Retina (tissue), 1 donor: ENCODE measurements around the gene ADIRF.
"Not testable (repeated sequence)": the region's sequence is repeated elsewhere in the genome, so short reads cannot be mapped to it uniquely, and the experiment has no call there.

Experiments
- DNase-seq: peaks from one replicate; pipeline ENCODE4 v3.0.0-alpha.2; 2016

ADIRF gene

GRCh38 chr10:86946213-86947155 lies 21.8 kb upstream of the ADIRF start:
- DNase-seq = no peak

GRCh38 chr10:86947806-86948205 lies 20.5 kb upstream of the ADIRF start:
- not testable (repeated sequence) for DNase-seq

DNA sequence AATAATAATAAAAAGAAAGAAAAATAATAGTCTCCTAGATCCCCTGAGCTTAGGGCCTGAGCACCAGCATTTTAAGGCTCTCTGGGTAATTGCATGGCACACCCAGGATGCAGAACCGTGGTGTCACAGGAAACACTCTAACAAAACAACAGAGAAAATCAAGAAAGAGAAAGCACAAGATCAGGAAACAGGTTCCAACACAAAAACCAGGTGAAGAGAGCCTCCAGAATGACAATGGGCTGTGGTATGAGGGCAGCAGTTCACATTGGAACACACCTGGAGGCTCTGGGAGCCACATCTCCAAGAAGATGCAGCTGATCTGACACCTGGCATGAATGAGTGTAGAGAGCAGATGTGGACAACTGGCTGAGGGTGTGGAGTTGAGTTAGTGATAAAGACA lies 17.9 kb upstream of the ADIRF start:
- no peak for DNase-seq

- no peak for DNase-seq
Measured at GRCh38 chr10:86951184-86951761, 17.0 kb upstream of the ADIRF start.

GRCh38 chr10:86952106-86952505 lies 16.2 kb upstream of the ADIRF start:
- DNase-seq = no peak

DNA sequence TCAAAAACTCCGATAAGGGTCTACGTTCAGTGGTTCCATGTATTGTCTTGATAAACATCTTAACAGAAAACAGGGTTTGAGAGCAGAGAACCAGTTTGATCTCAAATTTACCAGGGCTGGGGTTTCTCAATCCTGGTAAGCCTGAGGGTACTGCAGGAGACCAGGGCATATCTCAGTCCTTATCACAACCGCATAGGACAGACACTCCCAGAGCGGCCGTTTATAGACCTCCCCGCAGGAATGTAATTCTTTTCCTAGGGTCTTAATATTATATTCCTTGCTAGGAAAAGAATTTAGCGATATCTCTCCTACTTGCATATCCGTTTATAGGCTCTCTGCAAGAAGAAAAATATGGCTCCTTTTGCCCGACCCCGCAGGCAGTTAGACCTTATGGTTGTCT lies 15.6 kb upstream of the ADIRF start:
- not testable (repeated sequence) for DNase-seq

DNA sequence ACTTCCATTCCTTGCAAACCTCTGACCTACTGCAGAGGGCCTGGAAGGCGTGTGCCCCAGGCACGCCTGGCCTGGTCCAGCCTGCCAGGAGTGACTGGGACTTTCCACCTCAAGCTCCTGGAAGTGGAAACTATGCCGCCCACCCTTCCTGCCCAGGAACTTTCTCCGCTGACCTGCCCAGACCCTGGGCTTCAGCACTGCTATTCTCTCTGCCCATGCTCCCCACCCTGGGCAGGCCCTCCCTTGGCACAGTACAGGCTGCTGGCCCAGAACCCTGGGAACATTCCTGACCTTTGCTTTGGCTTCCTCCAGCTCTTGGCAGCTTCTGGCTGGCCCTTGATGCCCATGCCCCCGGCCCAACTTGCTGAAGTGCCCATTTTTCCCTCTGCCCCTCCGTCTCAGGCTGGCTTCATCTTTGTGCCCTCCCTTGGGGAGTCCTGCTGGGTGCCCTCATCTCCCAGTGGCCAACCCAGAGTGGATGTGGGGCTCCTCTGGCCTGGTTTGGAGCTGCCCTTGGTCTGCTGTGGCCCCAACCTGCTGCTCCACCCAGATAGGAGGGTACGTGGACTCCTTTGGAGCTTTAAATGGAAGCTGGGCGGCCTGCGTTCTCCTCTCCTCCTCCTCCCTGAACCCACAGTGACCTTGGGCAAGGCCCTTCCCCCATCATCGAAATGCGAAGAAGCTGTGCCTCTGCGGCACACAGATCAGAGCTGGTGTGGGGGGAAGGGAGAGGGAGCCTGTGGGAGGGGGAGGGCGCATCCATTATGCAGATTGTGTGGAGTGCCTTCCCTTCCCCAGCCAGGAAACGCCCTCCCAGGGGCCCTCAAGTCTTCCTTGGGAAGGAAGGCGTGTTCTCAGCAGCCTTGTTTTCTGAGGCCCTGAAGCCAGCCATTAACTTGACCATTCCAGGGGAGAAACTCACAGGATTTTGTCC lies 14.3 kb upstream of the ADIRF start:
- peak; percentile 79 for DNase-seq

DNA sequence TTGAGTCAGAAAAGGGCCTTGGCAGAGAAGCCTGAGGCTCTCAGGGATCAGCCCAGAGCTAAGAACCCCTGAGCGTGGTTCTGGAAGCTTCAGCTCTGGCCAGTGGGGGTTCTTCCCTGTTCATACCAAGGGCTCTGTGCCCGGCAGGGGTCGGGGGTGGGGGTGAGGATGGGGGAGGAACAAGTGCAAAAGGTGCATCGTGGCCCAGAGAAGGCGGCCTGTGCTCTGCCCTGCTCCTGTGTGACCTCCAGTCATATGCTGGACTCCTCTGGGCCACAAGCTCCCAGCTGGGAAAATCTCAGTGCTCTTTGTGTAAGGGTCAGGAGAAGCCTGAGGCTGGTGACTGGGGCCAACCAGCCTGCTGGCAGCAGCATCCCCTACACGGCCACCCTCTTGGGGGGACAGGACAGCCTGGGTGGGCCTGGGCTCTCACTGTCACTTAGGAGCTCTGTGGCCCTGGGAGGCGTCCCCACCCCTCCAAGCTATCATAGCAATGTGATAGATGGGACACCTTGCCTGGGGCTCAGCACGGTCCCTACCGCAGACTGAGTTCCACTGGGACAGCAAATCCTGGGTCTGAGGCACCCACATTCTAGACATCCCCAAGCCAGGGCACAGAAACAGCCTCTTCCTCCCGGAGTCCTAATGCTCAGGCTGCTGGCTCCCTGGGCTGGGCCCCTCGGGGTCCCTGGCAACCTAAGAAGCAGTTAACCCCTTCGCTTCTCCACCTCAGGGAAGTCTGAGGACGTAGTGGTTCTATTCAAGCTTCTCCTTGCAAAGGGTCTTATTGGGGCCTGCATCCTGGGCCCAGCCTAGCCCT lies 13.4 kb upstream of the ADIRF start:
- no peak for DNase-seq

- no peak for DNase-seq
Measured at GRCh38 chr10:86955501-86956194, 12.6 kb upstream of the ADIRF start.

- DNase-seq = no peak
Measured at GRCh38 chr10:86956195-86956847, 12.0 kb upstream of the ADIRF start.

DNA sequence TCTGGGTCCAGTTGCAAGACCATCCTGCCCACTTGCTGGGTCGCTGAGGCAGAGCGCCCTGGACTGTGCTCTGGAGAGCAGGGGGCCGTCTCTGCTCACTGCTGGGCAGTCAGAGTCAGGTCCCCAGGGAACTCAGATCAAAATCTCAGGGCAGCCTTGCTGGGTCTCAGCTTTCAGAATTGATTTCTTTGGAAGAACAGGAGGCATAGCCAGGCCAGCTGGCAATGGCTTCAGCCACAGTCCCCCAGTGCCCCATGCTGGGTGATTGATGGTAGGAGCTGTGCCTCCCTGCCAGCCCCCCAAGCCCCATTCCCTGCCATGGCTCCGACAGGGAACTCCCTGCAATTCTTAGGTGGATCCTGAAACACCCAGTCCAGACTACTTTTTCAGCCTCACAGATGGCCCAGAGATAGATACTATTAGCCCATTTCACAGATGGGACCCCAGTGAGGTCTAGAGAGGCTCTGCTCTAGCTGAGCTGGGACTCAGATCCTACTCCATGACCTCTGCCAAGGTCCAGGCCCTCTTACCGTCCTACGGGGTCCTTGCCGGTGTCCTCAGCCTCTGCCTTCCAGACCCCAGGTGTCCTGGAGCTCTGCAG lies 11.3 kb upstream of the ADIRF start:
- DNase-seq = no peak

DNA sequence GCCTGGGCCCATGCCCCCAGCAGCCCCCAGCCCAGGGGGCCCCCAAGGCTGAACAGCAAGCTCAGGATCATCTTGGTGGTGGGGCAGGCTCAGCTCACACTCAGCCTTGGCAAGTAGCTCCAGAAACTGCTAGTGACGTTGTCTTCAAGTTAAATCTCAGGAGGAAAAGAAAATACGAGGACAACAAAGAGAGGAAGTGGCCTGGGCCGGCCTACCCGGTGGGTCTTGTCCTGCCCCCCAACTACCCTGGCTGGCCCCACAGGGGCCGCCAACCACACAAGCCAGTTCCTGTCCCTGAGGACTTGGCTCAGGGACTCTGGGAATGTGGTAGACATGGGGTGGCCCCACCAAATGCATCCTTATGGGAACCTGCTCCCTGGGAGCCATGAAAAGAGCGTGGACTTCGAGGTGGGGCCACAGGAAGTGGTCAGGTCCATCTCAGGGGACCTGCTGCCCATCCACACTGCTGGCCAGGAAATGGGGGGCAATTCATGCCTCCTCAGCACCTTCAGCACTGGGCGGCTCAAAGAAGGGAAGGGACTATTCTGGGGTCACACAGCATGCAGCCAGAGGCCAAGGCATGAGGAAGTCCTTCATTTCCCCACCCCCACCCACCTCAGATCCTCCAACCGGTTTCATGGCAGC lies 10.7 kb upstream of the ADIRF start, which contains the start of gene MMRN2:
TSS of gene MMRN2 (minus strand) at position 145 of the 645 bp plus-strand sequence. CDS start at position 71, 74 bp downstream.
- no peak for DNase-seq

DNA sequence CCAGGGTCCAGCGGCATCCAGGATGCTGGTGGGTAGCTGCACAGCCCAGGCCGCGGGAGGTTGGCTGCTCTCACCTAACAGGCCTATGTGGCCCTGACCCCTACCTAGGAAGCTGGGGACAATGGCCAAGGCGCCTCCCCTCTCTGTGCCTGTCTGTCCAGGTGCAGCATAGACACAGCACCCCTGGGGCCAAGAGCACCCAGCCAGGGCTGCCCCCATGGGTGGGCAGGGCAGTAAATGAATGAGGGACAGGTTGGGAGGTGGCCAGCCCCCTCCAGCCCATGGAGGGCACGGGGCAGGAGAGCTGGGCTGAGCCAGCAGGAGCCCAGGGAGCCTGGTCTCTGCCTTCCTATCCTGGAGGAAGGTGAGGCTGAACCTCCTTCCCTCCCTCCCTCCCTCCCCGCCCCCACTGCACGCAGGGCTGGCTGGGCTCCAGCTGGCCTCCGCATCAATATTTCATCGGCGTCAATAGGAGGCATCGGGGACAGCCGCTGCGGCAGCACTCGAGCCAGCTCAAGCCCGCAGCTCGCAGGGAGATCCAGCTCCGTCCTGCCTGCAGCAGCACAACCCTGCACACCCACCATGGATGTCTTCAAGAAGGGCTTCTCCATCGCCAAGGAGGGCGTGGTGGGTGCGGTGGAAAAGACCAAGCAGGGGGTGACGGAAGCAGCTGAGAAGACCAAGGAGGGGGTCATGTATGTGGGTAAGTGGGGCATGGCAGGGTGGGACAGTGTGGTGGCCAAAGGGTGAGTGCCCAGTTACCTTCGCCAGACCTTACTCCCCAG lies 10.0 kb upstream of the ADIRF start, which contains the start of gene SNCG:
TSS of gene SNCG (plus strand) at position 484 of the 785 bp plus-strand sequence. CDS start at position 583, 99 bp downstream.
- peak; percentile 78 for DNase-seq

GRCh38 chr10:86958901-86959736 lies 9.2 kb upstream of the ADIRF start:
- no peak for DNase-seq

DNA sequence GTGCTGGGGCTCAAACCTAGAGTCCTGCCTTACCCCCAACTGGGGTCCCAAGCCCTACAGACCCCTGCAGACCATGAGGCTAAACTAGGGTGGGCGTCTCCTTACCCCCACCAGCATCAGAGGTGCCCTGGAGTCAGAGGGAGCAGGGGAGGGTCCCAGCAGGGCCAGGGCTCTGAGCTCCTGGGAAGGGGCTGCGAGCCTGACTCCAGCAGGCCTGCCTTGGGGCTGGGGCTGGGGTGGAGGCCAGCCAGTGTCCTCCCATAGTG lies 8.6 kb upstream of the ADIRF start:
- DNase-seq = no peak

DNA sequence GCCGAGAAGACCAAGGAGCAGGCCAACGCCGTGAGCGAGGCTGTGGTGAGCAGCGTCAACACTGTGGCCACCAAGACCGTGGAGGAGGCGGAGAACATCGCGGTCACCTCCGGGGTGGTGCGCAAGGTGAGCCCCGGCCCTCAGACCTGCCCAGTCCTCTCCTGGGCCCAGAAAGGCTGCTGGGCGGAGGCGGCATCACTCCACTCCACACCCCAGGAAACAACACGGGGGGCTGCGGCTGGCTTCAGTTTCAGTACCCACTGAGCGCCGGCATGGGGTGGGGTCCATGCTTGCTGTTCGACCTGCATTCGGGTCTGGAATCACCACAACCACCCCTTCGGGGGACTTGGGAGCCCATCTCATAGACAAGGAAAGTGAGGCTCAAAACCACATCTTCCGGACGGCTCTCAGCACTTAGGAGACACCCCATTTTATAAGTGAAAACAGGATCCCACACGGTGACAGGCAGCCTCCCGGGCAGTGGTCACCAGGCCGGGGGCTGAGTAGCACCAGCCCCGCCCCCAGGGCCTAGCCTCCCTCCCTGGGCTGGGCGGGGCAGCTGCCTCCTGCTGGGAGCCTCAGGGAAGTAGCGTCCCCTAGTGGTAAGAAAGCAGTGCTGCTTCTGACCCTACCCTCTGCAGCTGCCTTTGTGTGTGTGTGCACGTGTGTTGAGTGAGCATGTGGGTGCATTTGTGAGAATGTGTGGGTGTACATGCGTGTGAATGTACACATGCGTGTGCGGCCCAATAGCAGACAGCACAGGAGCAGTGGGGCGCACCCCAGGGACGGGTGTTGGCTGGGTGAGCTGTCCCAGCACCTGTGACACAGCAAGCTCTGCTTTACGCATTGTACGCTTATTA lies 8.0 kb upstream of the ADIRF start:
- peak; percentile 61 for DNase-seq

DNA sequence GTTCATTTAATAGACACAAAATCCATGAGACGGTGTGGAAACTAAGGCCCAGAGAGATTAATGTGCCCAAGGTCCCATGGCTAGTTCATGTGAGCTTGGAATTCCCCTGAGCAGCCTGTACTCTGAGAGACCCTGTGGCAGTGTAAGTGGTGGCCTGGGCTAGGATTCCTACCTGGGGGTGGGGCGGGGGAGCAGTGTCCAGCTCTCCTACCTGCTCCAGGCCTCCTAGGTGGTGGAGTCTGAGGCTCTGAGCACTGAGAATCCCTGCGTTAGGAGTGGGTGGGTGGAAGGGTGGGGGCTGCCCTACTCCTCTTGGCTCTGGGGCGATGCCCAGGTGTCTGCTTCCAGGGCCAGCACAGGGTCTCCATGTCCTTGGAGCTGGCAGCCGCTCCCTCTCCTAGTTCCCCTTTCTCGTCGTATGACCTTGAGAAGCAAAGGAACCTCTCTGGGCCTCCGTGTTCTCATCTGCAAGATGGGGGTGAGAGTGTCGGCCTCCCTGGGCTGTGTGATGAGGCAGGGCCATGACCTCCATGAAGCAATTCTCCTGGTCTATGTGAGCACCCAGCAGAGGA lies 7.3 kb upstream of the ADIRF start:
- DNase-seq = no peak
